ENCODE measurements around the gene LEPROT.
A peak's percentile ranks its signal among the peaks of the same experiment; 100 is the strongest.

The LEPROT gene

DNA sequence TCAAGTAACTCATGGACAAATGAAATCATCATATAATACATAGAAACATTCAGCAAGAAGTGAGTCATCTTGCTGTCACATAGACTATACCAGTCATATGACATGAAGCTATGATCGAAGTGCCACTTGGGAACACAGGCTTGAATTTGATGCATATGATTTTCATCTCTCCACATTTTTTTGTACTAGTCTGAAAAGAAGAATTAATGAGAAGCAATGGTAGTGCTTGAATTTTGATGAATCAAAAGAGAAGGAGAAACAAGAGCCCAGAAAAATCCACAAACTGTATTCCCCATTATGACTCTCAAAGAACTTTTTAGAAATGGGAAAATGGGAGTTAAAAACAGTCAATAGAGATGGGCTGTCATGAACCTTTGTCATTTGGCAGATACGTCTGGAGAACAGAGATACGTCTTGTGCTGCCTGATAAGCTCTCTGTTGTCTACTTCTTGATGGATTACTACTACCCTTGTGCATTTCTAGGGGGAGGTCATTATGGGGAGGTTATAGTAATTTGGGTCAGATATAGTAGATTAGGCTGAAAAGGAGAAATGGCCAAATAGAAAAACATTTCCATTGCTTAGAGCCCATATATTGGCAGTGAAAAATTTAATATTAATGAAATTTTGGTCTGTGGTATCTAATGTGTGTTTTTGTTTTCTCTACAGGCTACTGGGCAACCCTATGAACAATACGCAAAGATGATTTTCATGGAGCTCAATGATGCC, 8.0 kb upstream of the LEPROT start:
- DNase-seq (ENCODE audit: low read depth, low spot score) = no peak

GRCh38 chr1:65412984-65413375, 7.5 kb upstream of the LEPROT start:
- DNase-seq (ENCODE audit: low read depth, low spot score) = no peak

GRCh38 chr1:65414538-65414937, 5.9 kb upstream of the LEPROT start:
- no peak for DNase-seq (ENCODE audit: low read depth, low spot score)

GRCh38 chr1:65416767-65417166, 3.7 kb upstream of the LEPROT start:
- DNase-seq (ENCODE audit: low read depth, low spot score) = no peak

DNA sequence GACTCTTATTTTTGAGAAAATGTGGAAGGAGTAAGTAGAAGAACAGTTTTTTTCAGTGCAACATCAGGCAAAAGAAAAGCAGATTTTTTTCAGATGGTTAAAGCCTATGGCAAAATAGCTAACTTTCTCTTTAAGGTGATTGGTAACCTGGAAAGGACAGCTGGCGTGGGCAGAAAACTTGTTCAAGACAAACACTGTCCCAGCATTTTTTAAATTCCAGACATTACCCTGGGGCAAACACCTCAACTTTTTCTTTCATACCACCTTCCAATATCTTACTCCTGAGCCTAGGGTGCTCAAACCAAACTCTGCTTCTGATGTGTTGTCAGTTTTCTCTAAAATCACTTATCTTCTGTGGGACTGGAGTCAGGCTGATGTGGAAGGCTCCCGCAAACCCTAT, 2.7 kb upstream of the LEPROT start:
- peak; percentile 61 for DNase-seq (ENCODE audit: low read depth, low spot score)

- no peak for DNase-seq (ENCODE audit: low read depth, low spot score)
Observed at GRCh38 chr1:65418522-65419185, 1.8 kb upstream of the LEPROT start.

DNA sequence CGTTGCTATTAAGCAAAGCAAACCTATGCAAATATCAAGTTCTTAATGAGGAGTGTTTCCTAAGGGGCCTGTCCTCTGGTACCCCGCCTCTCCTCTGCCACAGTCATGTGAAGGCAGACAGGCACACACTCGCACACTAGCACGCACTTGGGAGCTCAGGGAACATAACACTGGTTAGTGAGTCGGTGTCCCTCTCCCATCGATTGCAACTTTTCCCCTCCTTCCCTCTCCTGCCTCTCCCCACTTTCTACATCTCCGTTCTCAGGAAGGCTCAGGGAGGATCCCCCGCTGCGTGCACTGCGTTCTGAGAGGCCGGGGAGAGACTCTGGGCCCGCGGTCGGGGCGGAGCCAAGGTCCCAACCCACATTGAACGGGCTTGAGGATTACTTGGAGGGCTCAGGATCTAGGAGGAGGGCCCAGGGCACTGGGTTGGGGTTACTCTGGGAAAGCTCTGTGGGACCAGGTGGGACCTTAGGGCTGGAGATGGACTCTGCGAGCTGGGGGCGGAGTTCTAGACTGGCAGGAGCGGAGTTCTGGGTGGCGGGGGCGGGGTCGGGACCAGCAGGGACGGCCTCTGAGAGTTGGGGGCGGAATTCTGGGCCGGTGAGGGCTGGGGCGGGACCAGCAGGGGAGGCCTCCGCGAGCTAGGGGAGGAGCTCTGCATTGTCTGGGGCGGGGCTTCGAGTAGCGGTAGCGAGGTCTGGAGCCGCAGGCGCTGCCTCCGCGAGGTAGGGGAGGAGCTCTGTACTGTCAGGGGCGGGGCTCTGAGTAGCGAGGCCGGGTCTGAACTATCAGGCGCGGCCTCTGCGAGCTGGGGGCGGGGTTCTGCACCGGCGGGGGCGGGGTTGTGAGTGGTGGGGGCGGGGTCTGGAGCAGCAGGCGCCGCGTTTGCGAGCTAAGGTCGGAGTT, 533 bp upstream of the LEPROT start:
- DNase-seq (ENCODE audit: low read depth, low spot score) = peak; percentile 97

DNA sequence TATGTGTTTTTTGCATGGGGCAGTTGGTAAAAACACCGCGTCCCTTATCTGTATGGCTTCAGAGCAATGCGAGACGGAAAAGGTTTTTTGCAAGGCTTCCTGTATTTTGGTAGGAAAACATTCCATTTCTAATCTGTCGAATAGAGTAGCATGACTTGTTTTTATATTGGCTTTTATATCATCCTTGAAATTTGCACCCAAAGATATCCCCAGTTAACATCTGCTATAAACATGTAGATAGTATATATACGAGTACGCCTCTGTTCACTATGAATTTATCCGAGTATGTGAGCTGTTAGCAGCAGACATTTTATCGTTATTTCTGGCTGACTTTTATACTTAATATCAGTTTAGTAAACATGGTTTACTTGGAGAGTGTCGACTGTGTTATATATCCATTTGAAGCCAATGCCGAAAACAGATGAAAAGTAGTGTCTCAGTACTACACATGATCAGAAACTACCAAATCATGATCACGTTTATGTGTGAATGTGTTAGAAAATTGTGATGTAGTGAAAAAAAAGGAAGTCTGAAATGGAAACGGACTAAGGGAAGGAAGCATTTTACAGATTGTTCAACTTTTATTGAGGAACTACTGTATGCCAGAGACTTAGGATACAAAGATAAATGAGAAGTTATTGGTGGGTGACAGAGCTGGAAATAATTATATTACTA, 1.0 kb downstream of the LEPROT start:
- no peak for DNase-seq (ENCODE audit: low read depth, low spot score)

- no peak for DNase-seq (ENCODE audit: low read depth, low spot score)
Observed at GRCh38 chr1:65422241-65423203, 2.1 kb downstream of the LEPROT start.

GRCh38 chr1:65423884-65424572, 3.6 kb downstream of the LEPROT start:
- no peak for DNase-seq (ENCODE audit: low read depth, low spot score)

GRCh38 chr1:65424573-65424889, 4.1 kb downstream of the LEPROT start:
- no peak for DNase-seq (ENCODE audit: low read depth, low spot score)

DNA sequence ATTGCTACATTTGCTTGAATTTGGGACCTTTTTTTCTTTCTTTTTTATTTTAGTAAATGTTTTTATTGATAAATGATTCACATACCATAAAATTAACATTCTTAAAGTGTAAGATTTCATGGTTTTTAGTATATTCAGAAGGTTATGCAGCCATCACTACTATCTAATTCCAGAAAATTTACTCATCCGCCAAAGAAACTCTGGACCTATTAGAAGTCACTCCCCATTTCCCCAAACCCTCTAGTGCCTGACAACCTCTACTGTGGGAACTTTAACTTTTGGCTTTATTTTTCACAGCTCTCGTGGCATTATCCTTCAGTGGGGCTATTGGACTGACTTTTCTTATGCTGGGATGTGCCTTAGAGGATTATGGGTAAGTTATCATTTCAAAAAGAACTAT, 4.5 kb downstream of the LEPROT start:
- DNase-seq (ENCODE audit: low read depth, low spot score) = no peak

- DNase-seq (ENCODE audit: low read depth, low spot score) = peak; percentile 54
Observed at GRCh38 chr1:65425697-65426096, 5.2 kb downstream of the LEPROT start.

DNA sequence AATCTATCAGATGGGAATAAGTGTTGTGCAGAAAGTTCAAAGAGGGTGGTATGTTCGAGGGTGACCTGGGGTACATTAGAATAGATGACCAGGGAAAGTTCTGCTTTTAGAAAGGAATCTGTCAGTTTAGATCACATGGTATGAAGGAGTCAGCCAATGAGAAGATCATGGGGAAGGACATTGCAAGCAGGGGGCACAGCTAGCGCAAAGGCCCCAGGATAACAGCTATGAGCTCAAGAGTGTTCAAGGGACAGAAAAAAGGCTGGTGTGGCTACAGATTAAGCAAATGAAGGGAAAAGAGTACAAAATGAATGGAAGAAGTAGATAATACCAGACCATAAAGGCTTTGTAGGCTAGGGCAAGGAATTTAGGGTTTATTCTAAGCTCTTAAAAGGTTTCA, 8.6 kb downstream of the LEPROT start:
- no peak for DNase-seq (ENCODE audit: low read depth, low spot score)

DNA sequence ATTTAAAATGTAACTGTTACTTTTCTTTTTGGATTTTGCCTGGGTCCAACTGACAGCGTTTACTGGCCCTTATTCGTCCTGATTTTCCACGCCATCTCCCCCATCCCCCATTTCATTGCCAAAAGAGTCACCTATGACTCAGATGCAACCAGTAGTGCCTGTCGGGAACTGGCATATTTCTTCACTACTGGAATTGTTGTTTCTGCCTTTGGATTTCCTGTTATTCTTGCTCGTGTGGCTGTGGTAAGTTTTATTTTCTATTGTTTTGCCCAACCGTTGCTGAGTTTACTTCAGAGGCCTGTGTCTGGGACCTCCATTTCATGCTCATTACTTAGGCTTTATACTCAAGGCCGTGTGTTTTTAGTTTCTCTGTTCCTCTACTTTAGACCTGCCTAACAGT, 9.3 kb downstream of the LEPROT start:
- DNase-seq (ENCODE audit: low read depth, low spot score) = no peak

GRCh38 chr1:65431111-65431705, 10.7 kb downstream of the LEPROT start:
- DNase-seq (ENCODE audit: low read depth, low spot score) = no peak

DNA sequence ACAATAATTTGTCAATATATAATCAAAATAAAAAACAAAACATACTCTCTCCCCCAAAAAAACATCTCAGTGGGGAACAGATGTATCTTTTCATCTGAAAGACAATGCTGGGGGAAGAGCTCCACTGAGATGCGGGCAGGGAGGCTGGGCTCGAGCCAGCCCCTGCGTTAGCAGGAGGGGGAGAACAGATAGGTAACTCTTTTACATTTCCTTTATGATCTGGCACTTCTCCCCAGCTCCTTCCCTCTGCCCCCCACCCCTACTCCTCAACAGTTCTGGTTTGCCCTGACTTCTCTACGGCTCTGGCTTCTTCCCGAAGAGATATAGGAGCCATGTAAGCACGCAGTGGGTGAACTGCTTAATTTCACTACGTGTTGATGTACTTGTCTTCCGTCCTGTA, 12.4 kb downstream of the LEPROT start:
- no peak for DNase-seq (ENCODE audit: low read depth, low spot score)

DNA sequence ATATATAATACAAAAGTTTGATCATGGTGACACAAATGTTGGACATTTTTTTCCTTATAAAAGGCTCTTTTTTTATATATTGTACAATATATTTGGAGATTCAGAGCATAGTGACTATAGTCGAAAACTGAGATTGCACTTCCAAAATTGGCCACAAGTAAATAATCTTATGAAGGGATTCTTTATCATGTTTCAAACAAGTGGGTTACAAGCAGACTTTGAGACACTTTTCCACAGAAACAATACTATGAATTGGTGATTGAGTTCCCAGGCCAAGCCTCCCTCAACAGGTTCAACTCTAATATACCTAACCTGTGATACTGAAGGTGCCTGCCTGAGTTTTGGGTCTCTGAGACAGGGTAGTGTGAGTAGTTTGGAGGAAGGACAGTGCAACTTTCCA, 13.8 kb downstream of the LEPROT start:
- no peak for DNase-seq (ENCODE audit: low read depth, low spot score)

DNA sequence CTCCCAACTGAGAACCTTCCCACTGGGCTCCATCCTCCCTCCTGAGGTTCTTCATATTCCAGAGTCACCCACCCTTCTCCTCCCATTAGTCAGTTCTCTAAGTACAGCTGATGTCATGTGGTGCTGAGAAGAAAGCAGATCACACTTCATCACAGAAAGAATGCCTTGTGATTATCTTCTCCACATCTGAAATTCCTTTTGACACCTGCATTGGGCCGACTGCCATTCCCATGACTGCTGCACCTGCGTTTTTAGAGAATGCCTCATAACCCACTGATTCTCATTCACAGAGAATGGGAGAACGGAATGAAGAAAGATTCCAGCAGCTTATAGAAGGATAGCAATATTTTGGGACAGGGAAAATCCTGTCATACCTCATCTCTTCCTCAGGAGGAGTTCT, 14.3 kb downstream of the LEPROT start:
- no peak for DNase-seq (ENCODE audit: low read depth, low spot score)

DNA sequence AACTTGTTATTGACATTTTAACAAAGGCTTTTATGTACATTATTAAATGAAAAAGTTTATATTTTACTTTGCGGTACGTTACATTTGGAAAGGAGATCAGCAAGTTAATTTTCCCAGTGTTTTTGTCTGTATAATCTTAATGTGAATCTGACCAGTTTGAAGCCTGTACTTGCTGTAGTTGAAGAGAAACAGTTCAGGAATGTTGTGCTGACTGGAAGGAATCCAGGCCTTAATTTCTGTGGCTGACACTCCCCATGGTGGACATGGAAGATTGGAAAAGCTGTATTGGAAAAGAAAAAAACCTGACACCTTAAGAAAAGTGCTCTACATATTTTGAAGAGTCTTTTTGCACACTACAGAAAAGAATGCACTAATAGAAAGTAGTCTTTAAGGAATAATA, 15.5 kb downstream of the LEPROT start:
- no peak for DNase-seq (ENCODE audit: low read depth, low spot score)

All from ELF-1 (cell line).